NCI-H1694 (cell line): Measurements from ENCODE around the gene CHCHD3.

ENCODE experiments used
- DNase-seq: peaks from one replicate; lab custom pipeline; 2025; lab: John Stamatoyannopoulos, UW

The CHCHD3 gene

GRCh38 chr7:132815696-132816311 is 266.1 kb downstream of the CHCHD3 start:
- no peak for DNase-seq

DNA sequence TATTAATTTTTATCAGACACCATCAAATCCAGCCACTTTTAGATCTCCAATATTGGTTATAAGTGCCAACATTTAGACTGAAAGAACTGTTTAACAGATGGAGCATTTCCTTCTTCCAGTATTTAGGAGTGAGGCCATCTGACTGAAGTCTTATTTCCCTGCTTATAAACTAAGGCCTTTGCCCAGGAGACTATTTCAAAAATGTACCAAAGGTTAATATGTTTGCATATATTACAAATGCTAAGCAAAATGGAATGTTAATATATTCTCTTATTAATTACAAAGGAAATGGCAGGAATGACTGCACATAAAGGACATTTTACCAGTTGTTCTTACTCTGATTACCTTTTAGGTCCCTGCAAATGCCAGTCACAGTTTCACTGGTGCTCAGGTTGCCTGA is 266.8 kb downstream of the CHCHD3 start:
- no peak for DNase-seq

DNA sequence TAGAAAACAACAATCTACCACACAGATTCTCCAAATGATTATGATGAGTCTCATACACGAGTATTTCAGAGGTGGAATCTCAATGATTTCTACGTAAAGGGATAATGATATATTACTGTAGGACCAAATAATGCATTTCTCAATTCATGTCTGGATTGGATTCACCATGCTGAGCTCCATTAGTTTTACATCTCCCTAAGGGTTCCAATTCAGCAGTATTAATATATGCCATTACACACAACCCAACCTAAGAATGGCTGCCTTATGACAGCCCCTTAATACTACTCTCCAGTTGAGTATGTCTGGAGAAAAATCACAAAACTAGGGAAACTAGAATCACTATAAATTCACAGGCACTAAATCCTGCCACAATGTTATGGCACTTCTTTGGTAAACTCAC is 271.3 kb downstream of the CHCHD3 start:
- no peak for DNase-seq

DNA sequence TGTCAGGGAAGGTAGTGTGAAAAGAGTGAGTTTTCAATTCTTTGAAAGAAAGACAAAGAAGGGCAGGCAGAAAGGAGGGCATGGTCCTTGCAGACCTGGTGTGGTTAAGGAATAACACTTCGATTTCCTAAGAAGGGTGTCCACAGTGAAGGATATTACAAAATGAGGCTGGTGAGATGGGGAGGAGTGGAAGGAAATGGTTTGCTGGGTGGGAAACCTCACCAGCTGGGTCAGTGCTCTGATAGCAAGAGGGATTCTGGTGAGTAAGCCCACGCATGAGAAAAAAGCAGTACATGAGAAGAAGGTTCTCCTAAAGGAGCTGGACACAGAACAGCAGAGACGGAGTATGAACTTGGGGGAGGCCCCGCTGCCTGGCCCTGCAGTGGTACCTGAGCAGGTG is 275.1 kb downstream of the CHCHD3 start:
- DNase-seq, result no peak

GRCh38 chr7:132805766-132806165 is 276.1 kb downstream of the CHCHD3 start:
- DNase-seq, result no peak

DNA sequence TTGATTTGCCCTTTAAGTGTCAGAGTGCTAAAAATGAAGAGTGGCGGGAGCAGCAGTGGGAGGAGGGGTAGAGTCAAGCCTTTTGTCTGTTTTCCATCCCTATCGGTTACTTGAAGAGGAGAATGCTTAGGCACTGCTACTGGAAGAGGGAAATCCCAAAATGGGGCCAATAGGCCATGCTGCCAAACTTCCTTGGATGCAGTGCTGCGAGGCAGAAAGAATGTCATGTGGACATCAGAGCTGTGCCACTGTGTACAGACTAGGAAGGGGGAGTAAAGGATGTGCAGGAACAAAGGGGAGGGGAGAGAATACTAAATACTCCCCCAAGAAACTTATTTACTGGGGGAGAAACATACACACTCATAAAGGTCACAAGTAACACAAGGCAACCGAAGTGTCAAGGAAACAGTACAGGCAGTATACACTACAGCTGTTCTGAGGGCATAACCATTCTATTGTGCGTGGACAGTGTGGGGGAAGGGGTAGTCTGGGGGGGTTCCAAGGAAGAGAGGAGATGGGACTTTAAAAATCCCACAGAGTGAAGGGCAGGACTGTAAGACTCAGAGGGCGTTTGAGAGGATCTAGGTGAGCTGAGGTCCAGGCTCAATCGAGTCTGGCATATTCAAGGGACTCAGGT is 276.9 kb downstream of the CHCHD3 start:
- no peak for DNase-seq

DNA sequence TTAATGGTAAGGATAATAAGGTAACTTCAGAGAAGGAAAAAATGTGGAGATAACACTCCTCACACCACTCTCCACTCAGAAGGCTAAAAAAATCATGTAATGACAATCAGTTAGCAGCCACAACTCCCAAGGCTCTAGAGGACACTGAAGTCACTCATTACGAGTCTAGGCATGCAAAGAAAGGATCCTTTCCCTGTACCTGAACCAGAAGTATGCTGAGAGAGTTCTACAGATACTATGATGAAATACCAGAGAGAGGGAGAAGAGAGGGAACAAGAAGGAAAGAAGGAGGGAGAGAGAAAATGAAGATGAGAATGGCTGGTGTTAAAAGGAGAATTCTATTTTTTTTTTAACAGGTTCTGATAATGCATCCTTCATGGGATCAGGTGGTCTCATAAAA is 281.4 kb downstream of the CHCHD3 start:
- no peak for DNase-seq

- no peak for DNase-seq
These were observed 282.8 kb downstream of the CHCHD3 start for GRCh38 chr7:132799081-132799413.

DNA sequence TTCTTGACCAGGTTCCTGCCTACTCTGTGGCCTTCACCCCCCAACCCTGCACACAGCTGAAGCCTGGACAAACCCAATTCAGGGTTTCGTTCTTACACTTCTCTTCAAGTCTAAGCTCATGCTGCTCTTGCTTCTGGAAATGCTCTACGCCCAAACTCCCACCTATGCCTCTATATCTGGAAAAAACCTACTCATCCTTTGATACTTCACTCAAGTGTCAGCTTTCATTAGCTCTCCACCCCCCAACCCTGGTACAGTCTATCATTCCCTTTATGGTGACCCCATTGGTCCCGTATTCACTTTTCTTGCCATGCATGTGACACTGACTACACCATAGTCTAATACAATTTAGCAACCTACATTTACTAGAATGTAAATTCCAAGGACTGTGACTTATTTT is 284.7 kb downstream of the CHCHD3 start:
- DNase-seq, result no peak

- no peak for DNase-seq
These were observed 288.4 kb downstream of the CHCHD3 start for GRCh38 chr7:132793474-132793873.

- no peak for DNase-seq
These were observed 290.9 kb downstream of the CHCHD3 start for GRCh38 chr7:132791036-132791435.

DNA sequence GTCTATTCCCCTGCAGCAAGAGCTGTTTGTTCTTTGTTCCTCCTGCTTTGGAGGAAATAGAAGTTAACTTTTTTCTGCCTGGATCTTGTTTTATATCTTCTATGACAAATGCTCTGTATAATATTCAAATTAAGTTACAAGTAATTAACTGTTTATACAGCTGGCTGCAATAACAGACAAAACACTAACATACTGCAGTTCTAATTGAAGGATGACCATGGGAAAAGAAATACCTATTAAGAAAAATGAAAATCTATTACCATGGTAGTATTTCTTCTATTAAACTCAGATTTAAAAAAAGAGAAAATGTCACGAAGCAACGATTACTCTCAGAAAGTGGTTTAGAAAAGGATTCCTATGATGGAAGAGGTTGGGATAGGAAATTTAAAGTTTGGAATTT is 291.8 kb downstream of the CHCHD3 start:
- no peak for DNase-seq

DNA sequence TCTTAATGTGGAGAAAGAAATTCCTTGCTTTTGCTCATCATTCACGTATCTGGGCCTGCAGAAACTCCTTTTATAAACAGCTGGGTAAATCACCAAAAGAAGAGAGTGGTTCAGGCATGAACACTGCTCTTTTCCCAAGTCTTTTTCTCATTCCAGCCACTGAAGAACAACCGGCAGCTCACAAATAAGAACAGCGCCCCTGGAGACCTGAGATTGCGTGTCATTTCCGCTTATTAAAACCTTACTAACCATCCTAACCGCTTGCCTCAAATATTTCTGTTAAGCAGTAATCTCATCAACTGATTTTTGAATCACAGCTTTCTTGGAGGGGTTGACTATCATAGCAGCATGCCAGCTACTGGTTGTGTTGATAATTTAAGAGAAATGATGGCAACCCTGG is 292.6 kb downstream of the CHCHD3 start:
- DNase-seq, result no peak

DNA sequence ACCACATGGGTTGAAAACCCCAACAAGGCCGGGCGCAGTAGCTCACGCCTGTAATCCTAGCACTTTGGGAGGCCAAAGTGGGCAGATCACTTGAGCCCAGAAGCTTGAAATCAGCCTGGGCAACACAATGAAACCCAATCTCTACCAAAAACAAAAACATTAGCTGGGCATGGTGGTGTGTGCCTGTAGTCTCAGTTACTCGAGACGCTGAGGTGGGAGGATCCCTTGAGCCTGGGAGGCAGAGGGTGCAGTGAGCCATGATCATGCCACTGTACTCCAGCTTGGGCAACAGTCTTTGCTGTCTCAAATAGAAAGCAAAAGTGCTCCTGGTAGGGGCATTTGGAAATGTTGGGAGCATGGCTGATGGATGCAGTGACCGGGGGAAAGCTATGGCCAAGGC is 296.0 kb downstream of the CHCHD3 start:
- no peak for DNase-seq

- DNase-seq, result no peak
These were observed 297.5 kb downstream of the CHCHD3 start for GRCh38 chr7:132784406-132784805.

DNA sequence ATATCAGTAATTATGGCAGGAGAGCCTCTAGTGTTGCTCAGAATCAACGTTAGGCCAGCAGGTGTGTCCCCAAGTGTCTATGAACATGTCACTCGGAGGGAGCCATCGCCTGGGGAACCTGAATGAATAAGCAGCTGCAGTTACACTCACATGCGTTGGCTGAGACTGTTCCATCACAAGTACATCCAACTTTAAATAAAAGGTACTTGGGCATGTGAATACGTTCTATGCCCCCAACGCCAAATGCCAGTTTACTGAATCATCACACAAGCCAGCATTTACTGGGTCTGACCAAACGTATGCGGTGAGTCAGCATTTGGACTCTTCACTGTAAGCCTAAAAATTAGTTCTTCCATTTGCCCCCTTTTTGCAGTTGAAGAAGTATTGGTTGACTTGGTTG is 298.1 kb downstream of the CHCHD3 start:
- DNase-seq, result no peak

- DNase-seq, result no peak
These were observed 298.9 kb downstream of the CHCHD3 start for GRCh38 chr7:132782777-132783640.

- DNase-seq, result no peak
These were observed 301.1 kb downstream of the CHCHD3 start for GRCh38 chr7:132780822-132781221.

GRCh38 chr7:132779164-132779563 is 302.7 kb downstream of the CHCHD3 start:
- no peak for DNase-seq

DNA sequence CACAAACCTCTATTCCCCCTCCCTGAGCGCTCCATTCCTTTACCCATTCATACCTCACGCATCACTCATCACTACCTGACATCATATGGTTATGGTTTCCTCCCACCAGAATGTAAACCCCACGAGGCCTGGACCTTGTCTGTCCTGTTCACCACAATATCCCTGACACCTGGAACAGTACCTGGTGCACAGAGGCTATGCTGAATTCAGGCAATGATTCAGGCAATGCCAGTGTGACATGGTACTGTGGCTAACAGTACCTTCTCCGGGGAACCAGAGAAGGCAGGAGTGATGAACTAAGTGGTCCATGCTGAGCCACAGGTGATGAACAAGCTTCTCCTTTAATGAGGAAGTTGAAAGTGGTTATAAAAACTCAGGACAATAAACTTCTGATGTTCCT is 303.1 kb downstream of the CHCHD3 start:
- DNase-seq, result no peak

DNA sequence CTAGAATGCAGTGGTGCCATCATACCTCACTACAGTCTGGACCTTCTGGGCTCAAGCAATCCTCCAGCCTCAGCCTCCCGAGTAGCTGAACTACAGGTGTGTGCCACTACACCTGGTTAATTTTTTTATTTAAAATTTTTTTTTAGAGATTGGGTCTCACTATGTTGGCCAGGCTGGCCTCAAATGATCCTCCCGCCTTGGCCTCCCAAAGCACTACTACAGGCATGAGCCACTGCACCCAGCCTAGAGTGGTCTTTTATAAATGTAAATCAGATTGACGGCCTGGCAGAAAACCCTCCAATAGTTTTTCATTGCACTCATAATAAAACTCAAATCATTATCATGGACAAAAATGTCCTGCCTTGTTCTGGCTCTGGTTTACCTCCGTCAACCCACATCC is 303.9 kb downstream of the CHCHD3 start:
- no peak for DNase-seq

- DNase-seq, result no peak
These were observed 304.5 kb downstream of the CHCHD3 start for GRCh38 chr7:132777414-132777813.

DNA sequence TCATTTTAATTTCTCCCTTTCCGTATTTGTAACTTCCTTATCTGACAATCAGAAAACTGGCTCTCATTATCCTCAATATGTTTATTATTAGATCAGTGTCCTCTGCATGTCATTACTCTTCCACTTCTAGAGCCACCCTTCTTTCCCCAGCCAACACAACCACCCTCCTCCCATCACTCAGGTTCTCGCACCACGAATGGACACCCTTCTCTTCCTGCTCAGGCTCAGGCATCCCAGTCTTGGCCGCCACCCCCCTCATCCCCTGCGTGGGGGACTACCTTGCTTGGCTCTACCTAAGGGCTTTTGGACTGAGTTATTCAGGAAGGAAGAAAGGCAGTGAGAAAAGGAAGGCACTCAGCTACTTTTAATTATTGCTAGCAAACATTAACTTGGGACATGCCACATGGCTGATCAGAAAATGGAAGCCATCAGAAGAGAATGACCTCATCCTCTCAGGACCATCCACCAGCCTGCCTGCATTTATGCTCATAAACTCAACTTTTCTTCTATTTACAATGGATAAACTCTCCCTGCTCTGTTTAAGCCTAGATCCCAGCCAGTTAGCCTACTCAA is 305.8 kb downstream of the CHCHD3 start:
- DNase-seq, result no peak
